Suprapubic skin (tissue), 4 donors: ENCODE data around the gene RTEL1. TPM values are rescaled to one million over a fixed set of nuclear protein-coding genes. Genes with fewer than 3 reads are reported as not detected.

Experiments used
- DNase-seq, 2 donors: peaks; one replicate each; pipeline ENCODE4 v3.0.0-alpha.2; 2019; ENCODE audit warnings: low spot score in 2 of 2
- H3K27ac ChIP-seq: fragments of 200-600 bp; sonication (generic); one replicate; pipeline ENCODE4 v1.5.1; 2019
- H3K27me3 ChIP-seq: fragments of 200-600 bp; sonication (generic); one replicate; pipeline ENCODE4 v1.5.1; 2019
- H3K36me3 ChIP-seq: fragments of 200-600 bp; sonication (generic); one replicate; pipeline ENCODE4 v1.5.1; 2019
- H3K4me1 ChIP-seq: fragments of 200-600 bp; sonication (generic); one replicate; pipeline ENCODE4 v1.5.1; 2019
- H3K4me3 ChIP-seq: fragments of 200-600 bp; sonication (generic); one replicate; pipeline ENCODE4 v1.5.1; 2019; ENCODE audit warnings: mild to moderate bottlenecking
- H3K9me3 ChIP-seq: fragments of 200-600 bp; sonication (generic); one replicate; pipeline ENCODE4 v1.5.1; 2019
- EP300 ChIP-seq: sonication (generic); formaldehyde crosslinking; IDR thresholded peaks from one replicate; pipeline ENCODE4 v1.6.1; 2017; ENCODE audit warnings: antibody characterized with exemption
- POLR2A ChIP-seq, 2 donors: fragments of 450-650 bp; IDR thresholded peaks; one replicate each; pipeline ENCODE4 v1.6.1; 2017; ENCODE audit warnings: antibody characterized with exemption in 2 of 2, mild to moderate bottlenecking in 2 of 2, moderate library complexity in 2 of 2
- POLR2AphosphoS5 ChIP-seq, 3 donors: sonication (generic); formaldehyde crosslinking; IDR thresholded peaks; one replicate each; pipeline ENCODE4 v1.6.1; 2017; ENCODE audit warnings: antibody characterized with exemption in 3 of 3
- WGBS: methylation state at CpG from one replicate; pipeline ENCODE4 v1.1.5; 2018; 5-methylcytosine and 5-hydroxymethylcytosine counted together
- total RNA-seq, 4 donors: library from RNA; depleted of rRNA; stranded (reverse); fragments of >200 nt; gene quantifications; one replicate each; pipeline ENCODE4 v1.1.0, GENCODE V29; 2016
- TF ChIP-seq, protein P1 (sequence below), 2 donors: fragments of 200-600 bp in 1 of 2; fragments of 450-650 bp in 1 of 2; sonication (generic) in 1 of 2; IDR thresholded peaks; one replicate each; pipeline ENCODE4 v1.5.1; 2016 to 2019; ENCODE audit warnings: antibody characterized with exemption in 2 of 2, mild to moderate bottlenecking in 1 of 2, moderate library complexity in 1 of 2

The RTEL1 gene
- total RNA-seq, 4 donors from 2014 or later: 6.9 to 26.6 (median 13.9) TPM

DNA sequence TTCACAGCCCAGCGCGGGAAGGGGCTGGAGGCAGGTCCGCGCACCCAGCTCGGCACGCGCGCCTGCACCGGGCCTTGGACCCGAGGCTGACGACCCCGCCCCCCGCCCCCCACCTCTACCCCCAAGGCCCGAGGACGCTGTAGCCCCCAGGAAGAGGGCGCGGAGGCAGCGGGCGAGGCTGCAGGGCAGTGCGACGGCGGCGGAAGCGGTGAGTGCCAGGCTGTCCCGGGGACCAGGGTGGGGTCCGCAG lies 79.5 kb downstream of the RTEL1 start:
- no CpG with 5 or more reads among the region's 26 CpGs for WGBS

DNA sequence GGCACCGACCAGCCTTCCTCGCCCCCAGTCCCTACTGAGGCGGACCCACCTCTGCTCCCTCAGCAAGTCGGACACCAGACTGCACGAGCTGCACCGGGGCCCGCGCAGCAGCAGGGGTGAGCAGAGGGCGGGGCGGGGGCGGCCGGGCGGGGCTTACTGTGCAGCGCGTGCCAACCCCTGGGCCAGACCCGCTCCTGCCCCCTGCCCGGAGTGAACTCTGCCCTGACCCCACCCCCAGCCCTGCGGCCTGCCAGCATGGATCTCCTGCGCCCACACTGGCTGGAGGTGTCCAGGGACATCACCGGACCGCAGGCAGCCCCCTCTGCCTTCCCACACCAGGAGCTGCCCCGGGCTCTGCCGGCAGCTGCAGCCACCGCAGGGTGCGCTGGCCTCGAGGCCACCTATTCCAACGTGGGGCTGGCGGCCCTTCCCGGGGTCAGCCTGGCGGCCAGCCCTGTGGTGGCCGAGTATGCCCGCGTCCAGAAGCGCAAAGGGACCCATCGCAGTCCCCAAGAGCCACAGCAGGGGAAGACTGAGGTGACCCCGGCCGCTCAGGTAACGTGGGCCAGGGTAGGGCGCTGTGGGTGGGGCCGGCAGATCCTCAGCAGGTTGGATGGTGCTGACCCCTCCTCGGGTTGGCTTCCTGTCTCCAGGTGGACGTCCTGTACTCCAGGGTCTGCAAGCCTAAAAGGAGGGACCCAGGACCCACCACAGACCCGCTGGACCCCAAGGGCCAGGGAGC lies 80.0 kb downstream of the RTEL1 start:
- no CpG with 5 or more reads among the region's 43 CpGs for WGBS
- Histone ChIP-seq H3K4me3 (peak overlapping the region; percentile 53), H3K27ac (no peak overlapping the region), H3K9me3 (no peaks in the 10 kb centered on the region), H3K27me3 (no peaks in the 10 kb centered on the region), H3K4me1 (peaks cover 55% of the 10 kb centered on the region), H3K36me3 (peaks cover 45% of the 10 kb centered on the region)
- TF ChIP-seq, protein P1, sequence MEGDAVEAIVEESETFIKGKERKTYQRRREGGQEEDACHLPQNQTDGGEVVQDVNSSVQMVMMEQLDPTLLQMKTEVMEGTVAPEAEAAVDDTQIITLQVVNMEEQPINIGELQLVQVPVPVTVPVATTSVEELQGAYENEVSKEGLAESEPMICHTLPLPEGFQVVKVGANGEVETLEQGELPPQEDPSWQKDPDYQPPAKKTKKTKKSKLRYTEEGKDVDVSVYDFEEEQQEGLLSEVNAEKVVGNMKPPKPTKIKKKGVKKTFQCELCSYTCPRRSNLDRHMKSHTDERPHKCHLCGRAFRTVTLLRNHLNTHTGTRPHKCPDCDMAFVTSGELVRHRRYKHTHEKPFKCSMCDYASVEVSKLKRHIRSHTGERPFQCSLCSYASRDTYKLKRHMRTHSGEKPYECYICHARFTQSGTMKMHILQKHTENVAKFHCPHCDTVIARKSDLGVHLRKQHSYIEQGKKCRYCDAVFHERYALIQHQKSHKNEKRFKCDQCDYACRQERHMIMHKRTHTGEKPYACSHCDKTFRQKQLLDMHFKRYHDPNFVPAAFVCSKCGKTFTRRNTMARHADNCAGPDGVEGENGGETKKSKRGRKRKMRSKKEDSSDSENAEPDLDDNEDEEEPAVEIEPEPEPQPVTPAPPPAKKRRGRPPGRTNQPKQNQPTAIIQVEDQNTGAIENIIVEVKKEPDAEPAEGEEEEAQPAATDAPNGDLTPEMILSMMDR (IDR thresholded peaks at IDR 0.05): no peak
- peak in 1 of 2 donors; percentile 79 for DNase-seq

More for the DNA sequence above, 79.5 kb downstream of the RTEL1 start:
- no peak for TF ChIP-seq EP300
- TF ChIP-seq POLR2AphosphoS5 (IDR thresholded peaks at IDR 0.05): no peak
- TF ChIP-seq, protein P1 (IDR thresholded peaks at IDR 0.05): no peak
- no peak for TF ChIP-seq POLR2A (IDR thresholded peaks at IDR 0.05)
- Histone ChIP-seq H3K27ac (no peak overlapping the region), H3K27me3 (no peaks in the 10 kb centered on the region), H3K36me3 (peaks cover 40% of the 10 kb centered on the region), H3K9me3 (no peaks in the 10 kb centered on the region), H3K4me3 (peak overlapping the region; percentile 53), H3K4me1 (peaks cover 55% of the 10 kb centered on the region)
- no peak for DNase-seq

DNA sequence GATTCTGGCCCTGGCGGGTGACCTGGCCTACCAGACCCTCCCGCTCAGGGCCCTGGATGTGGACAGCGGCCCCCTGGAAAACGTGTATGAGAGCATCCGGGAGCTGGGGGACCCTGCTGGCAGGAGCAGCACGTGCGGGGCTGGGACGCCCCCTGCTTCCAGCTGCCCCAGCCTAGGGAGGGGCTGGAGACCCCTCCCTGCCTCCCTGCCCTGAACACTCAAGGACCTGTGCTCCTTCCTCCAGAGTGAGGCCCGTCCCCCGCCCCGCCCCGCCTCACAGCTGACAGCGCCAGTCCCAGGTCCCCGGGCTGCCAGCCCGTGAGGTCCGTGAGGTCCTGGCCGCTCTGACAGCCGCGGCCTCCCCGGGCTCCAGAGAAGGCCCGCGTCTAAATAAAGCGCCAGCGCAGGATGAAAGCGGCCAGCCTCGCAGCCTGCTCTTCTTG lies 80.6 kb downstream of the RTEL1 start:
- Histone ChIP-seq H3K27ac (peak overlapping the region; percentile 73), H3K4me3 (peak overlapping the region; percentile 53), H3K27me3 (no peaks in the 10 kb centered on the region), H3K4me1 (peaks cover 55% of the 10 kb centered on the region), H3K9me3 (no peaks in the 10 kb centered on the region), H3K36me3 (peaks cover 45% of the 10 kb centered on the region)
- TF ChIP-seq EP300: no peak
- TF ChIP-seq POLR2AphosphoS5 (IDR thresholded peaks at IDR 0.05): no peak
- TF ChIP-seq, protein P1 (IDR thresholded peaks at IDR 0.05): no peak
- TF ChIP-seq POLR2A (IDR thresholded peaks at IDR 0.05): no peak
- DNase-seq: peak in 1 of 2 donors; percentile 87
- WGBS: 0% methylated on average over 6 of the region's 26 CpGs

DNA sequence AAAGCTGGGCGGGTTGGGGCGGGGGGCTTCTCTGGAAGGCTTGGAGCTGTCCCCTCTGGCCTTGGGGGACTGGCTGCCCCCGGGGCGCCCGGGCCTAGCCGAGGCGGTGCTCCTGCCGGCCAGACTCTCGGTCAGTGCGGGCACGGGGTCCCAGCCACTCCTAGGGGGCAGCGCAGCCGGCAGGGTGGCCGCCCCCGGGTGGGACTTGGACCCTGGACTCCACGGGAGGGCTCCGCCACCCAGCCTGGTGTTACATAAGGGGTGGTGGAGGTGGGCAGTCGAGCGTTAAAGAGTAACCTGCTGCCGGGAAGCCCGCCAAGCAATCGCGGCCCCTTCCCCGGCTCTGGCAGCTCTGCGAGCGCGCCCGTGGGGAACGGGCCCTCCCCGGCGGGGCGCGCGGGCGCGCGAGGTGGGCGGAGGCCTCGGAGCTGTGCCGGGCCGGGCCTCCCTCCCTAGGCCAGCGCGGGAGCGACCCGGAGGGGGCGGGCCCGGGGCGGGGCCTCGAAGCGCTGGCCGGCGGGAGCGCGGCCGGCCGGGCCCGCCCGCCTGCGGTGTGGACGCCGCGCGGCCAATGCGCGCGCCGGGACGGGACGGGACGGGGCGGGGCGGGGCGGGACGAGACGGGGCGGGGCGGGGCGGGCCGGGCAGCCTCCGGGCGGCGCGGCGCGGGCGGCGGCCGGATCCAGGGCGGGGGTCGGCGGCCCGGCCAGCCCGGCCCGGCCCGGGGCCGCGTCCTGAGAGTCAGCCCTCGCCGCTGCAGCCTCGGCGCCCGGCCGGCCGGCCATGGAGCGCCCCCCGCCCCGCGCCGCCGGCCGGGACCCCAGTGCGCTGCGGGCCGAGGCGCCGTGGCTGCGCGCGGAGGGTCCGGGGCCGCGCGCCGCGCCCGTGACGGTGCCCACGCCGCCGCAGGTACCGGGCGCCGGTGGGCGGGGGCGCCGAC lies 81.3 kb downstream of the RTEL1 start, which contains the start of gene SLC2A4RG:
SLC2A4RG (plus strand) TSS at position 647 of the 940 bp plus-strand sequence; CDS start at position 784, 137 bp downstream.
- DNase-seq: peak in 1 of 2 donors; percentile 81
- Histone ChIP-seq H3K36me3 (peaks cover 39% of the 10 kb centered on the region), H3K4me1 (peaks cover 55% of the 10 kb centered on the region), H3K27ac (peak within 1 kb of the TSS; percentile 89), H3K9me3 (no peaks in the 10 kb centered on the region), H3K27me3 (no peaks in the 10 kb centered on the region), H3K4me3 (peak within 1 kb of the TSS; percentile 74)
- WGBS: 0% methylated on average over 14 of the region's 136 CpGs
- TF ChIP-seq, protein P1 (IDR thresholded peaks at IDR 0.05): no peak
- TF ChIP-seq POLR2A (IDR thresholded peaks at IDR 0.05) (no peak), POLR2AphosphoS5 (IDR thresholded peaks at IDR 0.05) (no peak), EP300 (no peak)

DNA sequence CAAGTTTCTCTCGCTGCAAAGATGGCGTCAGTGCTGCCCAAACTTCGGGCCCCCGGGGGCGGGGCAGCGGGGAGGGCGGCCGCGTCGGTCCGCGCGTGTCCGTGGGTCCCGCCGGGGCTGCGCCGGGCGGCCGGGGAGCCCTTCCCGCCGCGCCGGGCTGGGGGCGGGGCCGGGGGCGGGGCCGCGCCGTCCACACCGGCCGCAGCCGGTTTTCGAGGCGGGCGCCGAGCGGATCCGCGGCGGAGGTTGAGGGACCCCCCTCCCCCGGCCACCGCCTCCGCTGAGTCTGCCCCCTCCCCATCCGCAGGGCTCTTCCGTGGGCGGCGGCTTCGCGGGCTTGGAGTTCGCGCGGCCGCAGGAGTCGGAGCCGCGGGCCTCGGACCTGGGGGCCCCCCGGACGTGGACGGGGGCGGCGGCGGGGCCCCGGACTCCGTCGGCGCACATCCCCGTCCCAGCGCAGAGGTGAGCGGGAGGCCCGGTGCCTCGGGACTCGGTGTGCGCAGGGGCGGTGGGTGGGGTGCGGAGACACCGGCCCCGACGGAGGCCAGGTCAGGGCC lies 82.0 kb downstream of the RTEL1 start:
- peaks cover 31% of the 10 kb centered on the region for H3K36me3 ChIP-seq
- WGBS: no CpG with 5 or more reads among the region's 80 CpGs
- no peak for DNase-seq
- peaks cover 55% of the 10 kb centered on the region for H3K4me1 ChIP-seq
- H3K27me3 ChIP-seq: no peaks in the 10 kb centered on the region
- H3K27ac ChIP-seq: peak overlapping the region; percentile 89
- no peaks in the 10 kb centered on the region for H3K9me3 ChIP-seq
- no peak for TF ChIP-seq POLR2AphosphoS5 (IDR thresholded peaks at IDR 0.05)
- TF ChIP-seq, protein P1 (IDR thresholded peaks at IDR 0.05): no peak
- TF ChIP-seq EP300: no peak
- no peak for TF ChIP-seq POLR2A (IDR thresholded peaks at IDR 0.05)
- H3K4me3 ChIP-seq: peak overlapping the region; percentile 74
